ENCODE results near the gene ATP9B. TPM values are rescaled to one million over a fixed set of nuclear protein-coding genes. Genes with fewer than 3 reads are reported as not detected.

Gene ATP9B
- total RNA-seq, 1 experiment from 2014 or later: 15.6 TPM

GRCh38 chr18:79042276-79042675, 26.9 kb upstream of the ATP9B start:
- intact Hi-C loops (cut with micrococcal nuclease): no loop called here
- Histone ChIP-seq H3K27ac (ENCODE audit: low read length) (no peak overlapping the region), H3K4me1 (ENCODE audit: insufficient read depth, low read length) (no peaks in the 10 kb centered on the region), H3K9me3 (ENCODE audit: low read length) (no peaks in the 10 kb centered on the region), H3F3A (ENCODE audit: low read length, unreplicated experiment) (no peaks in the 10 kb centered on the region), H3K27me3 (ENCODE audit: low read length) (no peaks in the 10 kb centered on the region), H3K9me2 (replicated peaks; ENCODE audit: low read length) (no peaks in the 10 kb centered on the region), H3K4me2 (ENCODE audit: low read length) (no peak overlapping the region), H3K9ac (ENCODE audit: low read length) (no peak overlapping the region), H3K36me3 (ENCODE audit: low read depth, low read length) (no peaks in the 10 kb centered on the region), H2AFZ (ENCODE audit: low read length) (no peak overlapping the region), H3K79me2 (ENCODE audit: low read length) (no peaks in the 10 kb centered on the region), H4K20me1 (ENCODE audit: low read length) (no peaks in the 10 kb centered on the region), H3K4me3 (ENCODE audit: low read length) (no peak overlapping the region)
- ATAC-seq (no peak), DNase-seq (no peak)
- CTCF ChIA-PET: no interaction called here
- TF ChIP-seq EZH2phosphoT487 (IDR thresholded peaks at IDR 0.05; ENCODE audit: borderline replicate concordance, low read length) (no peak), EZH2 (IDR thresholded peaks at IDR 0.05; ENCODE audit: low read length, unreplicated experiment) (no peak)
- TF ChIP-seq, protein P1, sequence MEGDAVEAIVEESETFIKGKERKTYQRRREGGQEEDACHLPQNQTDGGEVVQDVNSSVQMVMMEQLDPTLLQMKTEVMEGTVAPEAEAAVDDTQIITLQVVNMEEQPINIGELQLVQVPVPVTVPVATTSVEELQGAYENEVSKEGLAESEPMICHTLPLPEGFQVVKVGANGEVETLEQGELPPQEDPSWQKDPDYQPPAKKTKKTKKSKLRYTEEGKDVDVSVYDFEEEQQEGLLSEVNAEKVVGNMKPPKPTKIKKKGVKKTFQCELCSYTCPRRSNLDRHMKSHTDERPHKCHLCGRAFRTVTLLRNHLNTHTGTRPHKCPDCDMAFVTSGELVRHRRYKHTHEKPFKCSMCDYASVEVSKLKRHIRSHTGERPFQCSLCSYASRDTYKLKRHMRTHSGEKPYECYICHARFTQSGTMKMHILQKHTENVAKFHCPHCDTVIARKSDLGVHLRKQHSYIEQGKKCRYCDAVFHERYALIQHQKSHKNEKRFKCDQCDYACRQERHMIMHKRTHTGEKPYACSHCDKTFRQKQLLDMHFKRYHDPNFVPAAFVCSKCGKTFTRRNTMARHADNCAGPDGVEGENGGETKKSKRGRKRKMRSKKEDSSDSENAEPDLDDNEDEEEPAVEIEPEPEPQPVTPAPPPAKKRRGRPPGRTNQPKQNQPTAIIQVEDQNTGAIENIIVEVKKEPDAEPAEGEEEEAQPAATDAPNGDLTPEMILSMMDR (conservative IDR thresholded peaks at IDR 0.05; ENCODE audit: low read depth, low read length): no peak
- POLR2A ChIA-PET (ENCODE audit: unreplicated experiment): no interaction called here
- no TSS peak for BruUV-seq (replicated peaks)

DNA sequence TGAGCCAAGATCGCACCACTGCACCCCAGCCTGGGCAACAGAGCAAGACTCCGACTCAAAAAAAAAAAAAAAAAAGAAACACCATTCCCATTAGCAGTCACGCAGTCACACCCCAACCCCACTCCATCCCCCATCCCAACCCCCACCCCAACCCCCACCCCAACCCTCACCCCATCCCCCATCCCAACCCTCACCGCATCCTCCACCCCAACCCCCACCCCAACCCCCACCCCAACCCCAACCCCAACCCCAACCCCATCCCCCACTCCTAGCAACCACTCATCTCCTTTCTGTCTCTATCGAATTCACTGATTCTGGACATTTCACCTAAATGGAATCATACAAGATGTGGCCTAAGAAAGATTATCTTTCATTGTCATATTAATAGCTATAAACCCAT, 25.9 kb upstream of the ATP9B start:
- BruUV-seq (replicated peaks): no TSS peak
- H3K4me3 ChIP-seq (ENCODE audit: low read length): no peak overlapping the region
- DNase-seq (no peak), ATAC-seq (no peak)
- no peaks in the 10 kb centered on the region for H3K36me3 ChIP-seq (ENCODE audit: low read depth, low read length)
- no peak overlapping the region for H3K27ac ChIP-seq (ENCODE audit: low read length)
- no peaks in the 10 kb centered on the region for H3K9me2 ChIP-seq (replicated peaks; ENCODE audit: low read length)
- CTCF ChIA-PET: no interaction called here
- intact Hi-C loops (cut with micrococcal nuclease): no loop called here
- H4K20me1 ChIP-seq (ENCODE audit: low read length): no peaks in the 10 kb centered on the region
- H3K79me2 ChIP-seq (ENCODE audit: low read length): no peaks in the 10 kb centered on the region
- H3K4me1 ChIP-seq (ENCODE audit: insufficient read depth, low read length): no peaks in the 10 kb centered on the region
- H2AFZ ChIP-seq (ENCODE audit: low read length): no peak overlapping the region
- H3F3A ChIP-seq (ENCODE audit: low read length, unreplicated experiment): no peaks in the 10 kb centered on the region
- no peak overlapping the region for H3K9ac ChIP-seq (ENCODE audit: low read length)
- H3K4me2 ChIP-seq (ENCODE audit: low read length): no peak overlapping the region
- POLR2A ChIA-PET (ENCODE audit: unreplicated experiment): no interaction called here
- no peaks in the 10 kb centered on the region for H3K27me3 ChIP-seq (ENCODE audit: low read length)
- TF ChIP-seq, protein P1 (conservative IDR thresholded peaks at IDR 0.05; ENCODE audit: low read depth, low read length): no peak
- H3K9me3 ChIP-seq (ENCODE audit: low read length): no peaks in the 10 kb centered on the region

DNA sequence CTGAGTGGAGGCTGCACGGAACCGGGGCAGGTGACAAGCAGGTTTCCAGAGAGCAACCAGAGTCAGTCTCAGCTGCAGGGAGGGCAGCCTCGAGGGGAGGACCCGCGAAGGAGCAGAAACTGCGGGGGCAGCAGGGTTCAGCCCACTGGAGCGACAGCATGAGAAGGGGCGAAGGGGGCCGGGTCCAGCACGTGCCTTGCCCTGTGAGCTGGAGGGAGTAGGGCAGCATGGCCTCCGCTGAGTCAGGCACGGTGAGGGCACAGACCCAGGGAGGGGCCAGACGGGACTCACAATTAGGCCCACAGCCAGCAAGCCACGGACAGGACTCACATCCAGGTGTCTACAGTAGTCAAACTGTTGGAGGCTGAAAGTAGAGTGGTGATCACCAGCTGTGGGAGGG, 22.7 kb upstream of the ATP9B start:
- Histone ChIP-seq H3F3A (ENCODE audit: low read length, unreplicated experiment) (no peaks in the 10 kb centered on the region), H3K9me2 (replicated peaks; ENCODE audit: low read length) (no peaks in the 10 kb centered on the region), H2AFZ (ENCODE audit: low read length) (no peak overlapping the region), H4K20me1 (ENCODE audit: low read length) (no peaks in the 10 kb centered on the region), H3K4me3 (ENCODE audit: low read length) (no peak overlapping the region), H3K79me2 (ENCODE audit: low read length) (no peaks in the 10 kb centered on the region), H3K27me3 (ENCODE audit: low read length) (no peaks in the 10 kb centered on the region), H3K9ac (ENCODE audit: low read length) (no peak overlapping the region), H3K36me3 (ENCODE audit: low read depth, low read length) (no peaks in the 10 kb centered on the region), H3K27ac (ENCODE audit: low read length) (no peak overlapping the region), H3K9me3 (ENCODE audit: low read length) (no peaks in the 10 kb centered on the region), H3K4me2 (ENCODE audit: low read length) (no peak overlapping the region), H3K4me1 (ENCODE audit: insufficient read depth, low read length) (no peaks in the 10 kb centered on the region)
- ChIA-PET POLR2A (ENCODE audit: unreplicated experiment) (no interaction called here), CTCF (no interaction called here)
- DNase-seq (no peak), ATAC-seq (no peak)
- intact Hi-C loops (cut with micrococcal nuclease): no loop called here
- TF ChIP-seq, protein P1 (conservative IDR thresholded peaks at IDR 0.05; ENCODE audit: low read depth, low read length): no peak
- no TSS peak for BruUV-seq (replicated peaks)

Measured in PC-3 (cell line).